ENCODE results near the gene ZCCHC13. TPM values are rescaled to one million over a fixed set of nuclear protein-coding genes. Genes with fewer than 3 reads are reported as not detected.
A peak's percentile ranks its signal among the peaks of the same experiment; 100 is the strongest.

Gene ZCCHC13
- total RNA-seq, 4 donors from 2014 or later, result not detected

DNA sequence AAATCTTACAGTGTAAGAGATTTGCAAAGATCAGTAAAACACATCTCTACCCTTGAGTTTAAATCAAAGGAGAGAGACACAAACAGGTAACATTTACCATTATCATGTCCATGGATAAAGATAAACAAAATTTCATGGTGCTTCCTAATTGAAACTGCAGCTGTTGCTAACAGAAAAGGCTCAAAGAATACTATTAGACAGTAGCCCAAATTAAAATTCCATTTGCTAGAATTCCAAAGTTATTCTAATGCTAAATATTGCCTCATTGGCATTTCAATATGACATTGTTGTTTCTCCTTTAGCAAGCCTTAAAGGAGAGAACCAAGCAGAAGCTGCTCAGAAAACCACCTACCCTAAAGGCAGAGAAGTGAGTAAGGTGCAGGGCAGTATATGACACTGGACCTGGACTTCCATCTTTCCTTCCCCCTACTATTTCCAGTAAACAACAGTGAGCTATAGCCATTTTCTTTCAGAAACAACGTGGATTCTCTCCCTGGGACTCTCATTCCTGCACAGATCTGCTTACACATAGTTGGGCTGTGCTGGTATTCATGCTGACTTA is 19.5 kb upstream of the ZCCHC13 start:
- Histone ChIP-seq H3K27me3 (no peaks in the 10 kb centered on the region), H3K9me3 (no peaks in the 10 kb centered on the region), H3K36me3 (no peaks in the 10 kb centered on the region), H3K4me1 (no peaks in the 10 kb centered on the region), H3K4me3 (no peak overlapping the region), H3K27ac (no peak overlapping the region)
- intact Hi-C loops (cut with DNase I; ENCODE audit: low total_unique reads), result no loop called here
- no peak for DNase-seq
- TF ChIP-seq POLR2A (IDR thresholded peaks at IDR 0.05), result no peak
- TF ChIP-seq, protein P1, sequence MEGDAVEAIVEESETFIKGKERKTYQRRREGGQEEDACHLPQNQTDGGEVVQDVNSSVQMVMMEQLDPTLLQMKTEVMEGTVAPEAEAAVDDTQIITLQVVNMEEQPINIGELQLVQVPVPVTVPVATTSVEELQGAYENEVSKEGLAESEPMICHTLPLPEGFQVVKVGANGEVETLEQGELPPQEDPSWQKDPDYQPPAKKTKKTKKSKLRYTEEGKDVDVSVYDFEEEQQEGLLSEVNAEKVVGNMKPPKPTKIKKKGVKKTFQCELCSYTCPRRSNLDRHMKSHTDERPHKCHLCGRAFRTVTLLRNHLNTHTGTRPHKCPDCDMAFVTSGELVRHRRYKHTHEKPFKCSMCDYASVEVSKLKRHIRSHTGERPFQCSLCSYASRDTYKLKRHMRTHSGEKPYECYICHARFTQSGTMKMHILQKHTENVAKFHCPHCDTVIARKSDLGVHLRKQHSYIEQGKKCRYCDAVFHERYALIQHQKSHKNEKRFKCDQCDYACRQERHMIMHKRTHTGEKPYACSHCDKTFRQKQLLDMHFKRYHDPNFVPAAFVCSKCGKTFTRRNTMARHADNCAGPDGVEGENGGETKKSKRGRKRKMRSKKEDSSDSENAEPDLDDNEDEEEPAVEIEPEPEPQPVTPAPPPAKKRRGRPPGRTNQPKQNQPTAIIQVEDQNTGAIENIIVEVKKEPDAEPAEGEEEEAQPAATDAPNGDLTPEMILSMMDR (IDR thresholded peaks at IDR 0.05), result no peak

DNA sequence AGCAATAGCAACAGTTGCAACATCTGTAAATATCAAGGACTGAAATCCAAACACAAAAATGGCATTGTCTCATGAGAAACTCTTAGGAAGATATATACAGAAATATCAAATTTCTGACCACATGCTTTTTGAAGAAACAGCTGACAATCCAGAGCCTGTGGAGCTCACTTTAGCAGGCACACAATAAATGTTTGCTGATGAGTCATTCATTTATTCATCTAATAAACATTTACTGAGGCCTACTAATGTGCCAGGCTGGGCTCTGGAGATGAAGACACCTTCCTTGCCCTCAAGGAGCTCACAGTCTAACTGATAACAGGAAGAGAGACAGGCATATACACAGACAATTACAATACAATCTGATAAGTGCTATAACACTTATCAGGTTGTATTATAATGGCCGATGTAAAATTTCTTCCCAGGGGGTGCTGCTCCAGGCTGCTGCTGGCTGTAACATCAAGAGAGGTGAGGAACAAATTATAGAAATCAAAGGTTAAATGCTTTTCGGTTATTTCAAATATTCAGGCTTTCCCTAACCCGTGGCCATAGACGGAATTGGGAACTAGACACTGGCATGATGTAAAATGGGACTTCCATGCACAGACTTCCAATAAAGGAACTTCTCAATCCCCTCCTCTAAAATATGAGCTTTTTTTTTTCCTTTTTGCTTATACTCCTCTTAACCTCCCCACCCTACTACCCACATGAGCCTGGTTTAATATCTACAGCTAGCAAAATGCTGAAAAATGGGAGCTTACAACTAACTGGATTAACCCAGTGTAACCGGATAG is 16.8 kb upstream of the ZCCHC13 start:
- no peak overlapping the region for H3K4me3 ChIP-seq
- H3K4me1 ChIP-seq, result no peaks in the 10 kb centered on the region
- no peaks in the 10 kb centered on the region for H3K36me3 ChIP-seq
- no peak overlapping the region for H3K27ac ChIP-seq
- H3K9me3 ChIP-seq, result no peaks in the 10 kb centered on the region
- H3K27me3 ChIP-seq, result no peaks in the 10 kb centered on the region
- intact Hi-C loops (cut with DNase I; ENCODE audit: low total_unique reads), result no loop called here
- TF ChIP-seq POLR2A (IDR thresholded peaks at IDR 0.05), result no peak
- TF ChIP-seq, protein P1 (IDR thresholded peaks at IDR 0.05), result no peak
- DNase-seq, result no peak

DNA sequence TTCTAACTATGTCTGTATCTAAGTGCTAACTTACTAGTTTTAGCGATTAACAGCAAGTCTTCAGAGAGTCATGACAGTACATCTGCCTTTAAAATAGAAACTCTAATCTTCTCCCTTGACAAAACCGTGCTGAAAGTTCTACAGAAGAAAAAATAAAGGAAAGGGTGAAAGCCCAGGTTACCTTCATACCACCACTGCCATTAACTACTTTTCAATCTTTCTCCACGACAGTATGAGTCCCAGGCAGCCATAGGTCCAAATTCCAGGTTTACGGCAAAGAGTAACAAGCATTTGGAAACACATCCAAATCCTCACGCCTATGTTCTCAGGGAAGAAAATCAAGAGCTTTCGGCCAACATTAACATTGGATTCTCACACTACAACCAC is 12.4 kb upstream of the ZCCHC13 start:
- intact Hi-C loops (cut with DNase I; ENCODE audit: low total_unique reads), result no loop called here
- DNase-seq, result no peak
- H3K27ac ChIP-seq, result peak overlapping the region; percentile 83 to 89
- TF ChIP-seq POLR2A (IDR thresholded peaks at IDR 0.05), result no peak
- TF ChIP-seq, protein P1 (IDR thresholded peaks at IDR 0.05), result no peak
- H3K27me3 ChIP-seq, result no peaks in the 10 kb centered on the region
- peak overlapping the region; percentile 40 to 53 for H3K4me3 ChIP-seq
- no peaks in the 10 kb centered on the region for H3K9me3 ChIP-seq
- no peaks in the 10 kb centered on the region for H3K36me3 ChIP-seq
- no peaks in the 10 kb centered on the region for H3K4me1 ChIP-seq

DNA sequence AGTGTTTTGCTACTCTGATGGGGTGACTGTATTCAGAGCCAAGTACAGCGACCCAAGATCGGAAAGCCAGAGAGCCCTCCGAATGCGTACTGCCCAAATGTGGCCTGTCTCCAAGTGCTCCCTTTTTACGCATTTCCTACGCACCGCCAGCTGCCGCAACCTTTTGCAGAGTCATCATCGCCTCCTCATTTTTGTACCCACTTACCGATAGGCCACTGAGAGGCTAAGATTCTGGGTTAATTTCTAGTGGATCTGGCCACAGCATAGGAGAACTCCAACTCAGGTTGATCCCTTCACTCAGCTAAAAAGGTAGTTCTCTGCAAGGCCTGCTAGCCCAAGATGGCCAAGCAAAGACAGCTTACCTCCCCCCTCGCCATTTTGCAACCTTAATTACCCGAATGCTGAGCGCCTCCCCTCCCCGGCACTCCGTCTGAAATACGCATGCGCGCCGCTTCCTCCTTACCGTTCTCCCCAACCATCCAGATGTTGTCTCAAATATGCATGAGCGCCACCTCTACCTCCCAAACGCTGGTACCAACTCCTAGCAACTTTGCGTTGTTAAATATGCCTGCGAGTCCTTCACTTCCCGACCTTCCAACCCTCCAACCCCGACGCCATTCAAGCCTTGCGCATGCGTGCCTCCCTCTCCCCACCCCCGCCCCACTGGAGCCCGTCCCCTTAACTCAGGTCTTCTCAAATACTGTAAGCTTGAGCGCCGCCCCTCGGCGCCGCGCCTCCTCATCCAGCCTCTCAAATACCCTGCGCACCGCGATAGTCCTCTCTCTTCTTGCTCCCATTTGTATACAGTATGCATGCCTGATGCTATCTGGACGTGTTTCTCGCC is 11.8 kb upstream of the ZCCHC13 start:
- TF ChIP-seq POLR2A (IDR thresholded peaks at IDR 0.05), result peak in 1 of 2 donors; percentile 41
- TF ChIP-seq, protein P1 (IDR thresholded peaks at IDR 0.05), result peak in 2 of 4 experiments; percentile 16 to 23
- intact Hi-C loops (cut with DNase I; ENCODE audit: low total_unique reads), result no loop called here
- H3K9me3 ChIP-seq, result no peaks in the 10 kb centered on the region
- peak overlapping the region; percentile 83 to 89 for H3K27ac ChIP-seq
- peak; percentile 81 to 87 for DNase-seq
- no peaks in the 10 kb centered on the region for H3K36me3 ChIP-seq
- no peaks in the 10 kb centered on the region for H3K27me3 ChIP-seq
- no peaks in the 10 kb centered on the region for H3K4me1 ChIP-seq
- H3K4me3 ChIP-seq, result peak overlapping the region; percentile 40 to 53

DNA sequence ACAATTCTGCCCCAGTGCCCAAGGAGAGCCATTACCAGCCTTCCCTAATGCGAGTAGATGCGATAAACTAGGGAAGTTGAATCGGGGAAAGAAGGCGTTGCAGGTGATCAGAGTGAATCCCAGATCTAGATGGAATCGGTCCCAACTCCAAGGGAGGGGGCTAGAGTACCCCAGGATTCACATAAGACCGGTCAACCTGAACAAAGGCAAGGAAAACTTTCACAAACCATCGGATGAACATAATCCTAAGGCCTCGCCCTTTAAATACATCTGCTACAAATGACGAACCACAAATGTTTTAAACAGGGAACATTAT is 11.2 kb upstream of the ZCCHC13 start:
- DNase-seq, result no peak
- Histone ChIP-seq H3K9me3 (no peaks in the 10 kb centered on the region), H3K4me3 (peak overlapping the region; percentile 40 to 53), H3K27me3 (no peaks in the 10 kb centered on the region), H3K4me1 (no peaks in the 10 kb centered on the region), H3K36me3 (no peaks in the 10 kb centered on the region), H3K27ac (peak overlapping the region; percentile 83 to 89)
- intact Hi-C loops (cut with DNase I; ENCODE audit: low total_unique reads), result no loop called here
- TF ChIP-seq, protein P1 (IDR thresholded peaks at IDR 0.05), result no peak
- no peak for TF ChIP-seq POLR2A (IDR thresholded peaks at IDR 0.05)
